Adrenal gland (tissue), 12 donors: ENCODE results near the gene AKAP17A. TPM values are rescaled to one million over a fixed set of nuclear protein-coding genes. Genes with fewer than 3 reads are reported as not detected.

ENCODE experiments used
- DNase-seq, 7 donors: peaks; one replicate each; pipeline ENCODE4 v3.0.0-alpha.2; 2019 to 2020
- H3K27ac ChIP-seq, 5 donors: fragments of 200-600 bp; sonication (generic) in 4 of 5; 1 replicate in 3 of 5; 2 replicates in 2 of 5; pipeline versions ENCODE4 v1.5.1 to v1.8.0; 2016 to 2020; ENCODE audit warnings: mild to moderate bottlenecking in 1 of 5
- H3K27me3 ChIP-seq: fragments of 200-600 bp; 2 replicates; pipeline ENCODE4 v1.8.0; 2021
- H3K36me3 ChIP-seq, 2 donors: fragments of 200-600 bp; replicated peaks in 1 of 2; 1 replicate in 1 of 2; 2 replicates in 1 of 2; pipeline versions ENCODE4 v1.5.1 to v1.8.0; 2018 to 2022
- H3K4me1 ChIP-seq, 2 donors: fragments of 200-600 bp; replicated peaks in 1 of 2; 1 replicate in 1 of 2; 2 replicates in 1 of 2; pipeline versions ENCODE4 v1.5.1 to v1.8.0; 2018 to 2021
- H3K4me3 ChIP-seq, 4 donors: fragments of 200-600 bp; sonication (generic) in 3 of 4; one replicate each; pipeline ENCODE4 v1.5.1; 2016 to 2018
- H3K9me3 ChIP-seq, 3 donors: fragments of 200-600 bp; sonication (generic) in 1 of 3; replicated peaks in 1 of 3; 1 replicate in 2 of 3; 2 replicates in 1 of 3; pipeline versions ENCODE4 v1.5.1 to v1.8.0; 2016 to 2021
- CTCF ChIP-seq, 6 experiments: fragments of 450-650 bp in 4 of 6; fragments of 200-600 bp in 2 of 6; sonication (generic) in 1 of 6; IDR thresholded peaks; 1 replicate in 5 of 6; 2 replicates in 1 of 6; pipeline versions ENCODE4 v1.5.1 to v1.8.0; 2016 to 2021; ENCODE audit warnings: antibody characterized with exemption in 6 of 6, mild to moderate bottlenecking in 2 of 6, moderate library complexity in 1 of 6
- POLR2A ChIP-seq, 2 donors: fragments of 450-650 bp; IDR thresholded peaks; one replicate each; pipeline ENCODE4 v1.6.1; 2017; ENCODE audit warnings: antibody characterized with exemption in 2 of 2, mild to moderate bottlenecking in 2 of 2, moderate library complexity in 1 of 2
- WGBS, 4 donors: extraction: QIAGEN DNeasy Blood & Tissue Kit in 2 of 4; methylation state at CpG; one replicate each; pipeline versions ENCODE4 v1.1.5 to v1.1.7; 2013 to 2017; 5-methylcytosine and 5-hydroxymethylcytosine counted together
- intact Hi-C, 2 donors: fragments of 100-400 bp; cut with DNase I; formaldehyde crosslinking; loops; one replicate each; pipeline versions ENCODE4 v1.14.1 to v1.15.0; 2022 to 2023
- polyA plus RNA-seq, 3 donors: library from polyadenylated mRNA; stranded (reverse); fragments of 200-250 nt in 2 of 3; fragments of 350-450 nt in 1 of 3; fragmentation: Illumina TruSeq in 1 of 3; extraction: RNeasy Lipid Tissue Mini Kit (QIAGEN cat#74804) in 1 of 3; gene quantifications; one replicate each; pipeline ENCODE4 v1.2.3, GENCODE V29; 2013 to 2014
- total RNA-seq, 9 donors: library from RNA; depleted of rRNA in 4 of 9; stranded (reverse); fragments of >200 nt in 4 of 9; fragments of 120-200 nt in 1 of 9; fragmentation: NEBNext Ultra II Directional in 1 of 9; extraction: Animal tissue kit (Norgen Biotek cat#: 25700) in 1 of 9; gene quantifications; one replicate each; pipeline versions ENCODE4 v1.1.0 to v1.2.4, GENCODE V29; 2013 to 2023
- donor health status: healthy with polysubstance abuse.
- donor health status: Bipolar disorder and iron deficiency.
- donor health status: DM: yes; HTN: yes; CAD: no.
- donor health status: DM: no; HTN: no; CAD: no.
- donor health status: DM: no; HTN: no; CAD: no.
- donor health status: DM: yes; HTN: yes; CAD: no.

Gene AKAP17A
- total and polyA plus RNA-seq, 12 donors = 17.7 to 112 (median 40.7) TPM

GRCh38 chrX:1595711-1596060 is 4.3 kb downstream of the AKAP17A start:
- Histone ChIP-seq H3K4me1 (peaks cover 14 to 29% of the 10 kb centered on the region in 2 donors), H3K36me3 (peaks cover 0 to 72% of the 10 kb centered on the region in 2 donors), H3K27me3 (no peaks in the 10 kb centered on the region), H3K9me3 (no peaks in the 10 kb centered on the region), H3K4me3 (no peak overlapping the region), H3K27ac (no peak overlapping the region)
- peak in 1 of 7 donors; percentile 39 for DNase-seq
- no peak for TF ChIP-seq POLR2A (IDR thresholded peaks at IDR 0.05)
- no peak for TF ChIP-seq CTCF (IDR thresholded peaks at IDR 0.05)
- intact Hi-C loops = no loop called here
- 87 to 93% (median 89%) methylated on average over 17 of the region's 17 CpGs for WGBS, 4 donors

DNA sequence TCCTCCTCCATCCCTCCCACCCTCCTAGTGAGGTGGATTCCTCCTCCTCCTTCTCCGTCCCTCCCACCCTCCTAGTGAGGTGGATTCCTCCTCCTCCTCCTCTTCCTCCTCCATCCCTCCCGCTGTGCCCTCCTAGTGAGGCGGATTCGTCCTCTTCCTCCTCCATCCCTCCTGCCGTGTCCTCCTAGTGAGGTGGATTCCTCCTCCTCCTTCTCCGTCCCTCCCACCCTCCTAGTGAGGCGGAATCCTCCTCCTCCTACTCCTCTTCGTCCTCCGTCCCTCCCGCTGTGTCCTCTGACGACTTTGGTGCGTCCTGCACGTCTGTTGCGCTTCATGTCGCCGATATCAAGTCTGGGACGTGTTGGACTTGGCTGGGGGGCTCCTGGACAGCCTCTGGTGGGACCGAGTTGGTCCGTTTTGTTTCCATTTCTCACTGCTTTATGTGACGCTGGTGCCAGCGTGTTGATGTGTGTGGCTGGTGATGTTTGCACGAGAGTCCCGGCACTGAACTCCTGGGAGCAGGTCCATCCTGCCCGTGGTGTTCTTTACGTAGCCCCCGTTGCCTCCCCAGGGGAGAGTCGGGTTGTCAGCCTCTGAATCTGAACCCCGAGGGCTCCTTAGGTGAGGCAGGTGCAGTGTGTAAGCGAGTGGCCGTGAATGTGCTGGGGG is 5.4 kb downstream of the AKAP17A start:
- no peaks in the 10 kb centered on the region for H3K27me3 ChIP-seq
- DNase-seq = peak in 1 of 7 donors; percentile 44
- peaks cover 14 to 24% of the 10 kb centered on the region in 2 donors for H3K4me1 ChIP-seq
- 82 to 95% (median 87%) methylated on average over 14 to 26 of the region's 30 CpGs for WGBS, 4 donors
- peaks cover 0 to 84% of the 10 kb centered on the region in 2 donors for H3K36me3 ChIP-seq
- intact Hi-C loops = no loop called here
- no peaks in the 10 kb centered on the region for H3K9me3 ChIP-seq
- H3K27ac ChIP-seq = no peak overlapping the region
- TF ChIP-seq POLR2A (IDR thresholded peaks at IDR 0.05) = no peak
- no peak for TF ChIP-seq CTCF (IDR thresholded peaks at IDR 0.05)
- H3K4me3 ChIP-seq = no peak overlapping the region

DNA sequence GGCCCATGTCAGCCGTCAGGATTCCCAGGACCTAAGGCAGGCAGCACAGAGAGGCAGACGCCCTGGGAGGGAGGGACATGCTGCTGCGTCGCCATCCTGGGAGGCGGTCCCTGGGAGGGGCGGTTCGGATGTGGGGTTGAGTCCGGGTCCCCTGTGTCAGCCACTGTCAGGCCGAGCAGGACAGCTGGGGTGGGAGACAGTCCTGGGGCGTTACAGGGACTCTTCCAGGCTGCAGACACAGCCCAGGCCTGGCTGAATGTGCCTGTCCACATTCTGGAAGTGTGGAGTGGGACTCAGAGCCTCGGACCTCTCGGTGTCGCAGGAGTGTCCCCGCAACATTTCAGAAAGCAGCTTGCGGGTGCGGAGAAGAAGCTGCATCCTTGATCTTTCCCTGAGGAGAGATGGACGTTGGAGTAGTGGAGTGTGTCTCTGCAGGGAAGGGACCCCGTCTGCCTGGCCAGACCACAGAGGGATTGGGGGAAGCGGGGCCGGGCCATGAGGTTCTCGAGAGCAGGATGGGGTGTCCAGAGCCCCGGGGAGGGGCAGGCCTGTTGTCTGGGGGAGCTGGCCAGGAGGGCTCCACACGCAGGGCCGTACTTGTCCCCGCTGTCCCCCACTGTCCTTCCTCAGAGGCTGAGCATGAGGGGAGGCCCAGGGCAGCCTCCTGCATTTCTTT is 6.1 kb downstream of the AKAP17A start:
- DNase-seq = peak in 1 of 7 donors; percentile 44
- Histone ChIP-seq H3K27me3 (no peaks in the 10 kb centered on the region), H3K9me3 (no peaks in the 10 kb centered on the region), H3K27ac (no peak overlapping the region), H3K4me3 (no peak overlapping the region), H3K4me1 (peaks cover 13 to 23% of the 10 kb centered on the region in 2 donors), H3K36me3 (peaks cover 0 to 90% of the 10 kb centered on the region in 2 donors)
- WGBS, 4 donors = 88 to 92% (median 89%) methylated on average over 10 to 25 of the region's 25 CpGs
- TF ChIP-seq CTCF (IDR thresholded peaks at IDR 0.05) = no peak
- TF ChIP-seq POLR2A (IDR thresholded peaks at IDR 0.05) = no peak
- intact Hi-C loops = no loop called here

- Histone ChIP-seq H3K27me3 (no peaks in the 10 kb centered on the region), H3K36me3 (peaks cover 0 to 98% of the 10 kb centered on the region in 2 donors), H3K9me3 (no peaks in the 10 kb centered on the region), H3K4me1 (peaks cover 5 to 16% of the 10 kb centered on the region in 2 donors), H3K4me3 (no peak overlapping the region), H3K27ac (no peak overlapping the region)
- intact Hi-C loops = no loop called here
- 89 to 97% (median 92%) methylated on average over 7 to 50 of the region's 50 CpGs for WGBS, 4 donors
- no peak for TF ChIP-seq POLR2A (IDR thresholded peaks at IDR 0.05)
- TF ChIP-seq CTCF (IDR thresholded peaks at IDR 0.05) = no peak
- DNase-seq = peak in 1 of 7 donors; percentile 43
These were observed 6.8 kb downstream of the AKAP17A start for GRCh38 chrX:1598021-1598875.
